ENCODE measurements around the gene BAZ2B. TPM values are rescaled to one million over a fixed set of nuclear protein-coding genes. Genes with fewer than 3 reads are reported as not detected.

BAZ2B gene
- total RNA-seq, 4 donors from 2014 or later = 46.8 to 72.8 (median 53.4) TPM

DNA sequence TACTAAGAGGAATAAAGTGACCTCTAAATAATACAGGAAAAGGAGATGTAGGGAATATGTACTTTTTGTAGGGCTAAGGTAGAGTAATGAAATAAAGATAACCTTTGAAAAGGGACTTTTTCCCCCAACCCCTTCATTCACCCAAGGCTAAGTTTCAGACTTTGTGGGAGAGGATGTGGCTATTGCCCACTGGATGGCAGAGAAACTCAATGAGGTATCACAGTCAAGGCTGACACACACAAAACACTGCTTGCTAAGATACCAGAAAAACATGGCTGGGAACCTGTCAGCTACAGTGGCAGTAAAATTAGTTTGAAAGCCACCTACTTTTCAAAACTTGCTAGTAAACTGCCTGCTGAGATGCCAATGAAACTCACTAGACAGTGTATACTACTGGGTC lies 171.0 kb downstream of the BAZ2B start:
- no peak overlapping the region for H3K4me3 ChIP-seq (ENCODE audit: low read depth, poor library complexity, severe bottlenecking)
- no peak for DNase-seq (ENCODE audit: low spot score in 2 of 2)
- TF ChIP-seq POLR2A (IDR thresholded peaks at IDR 0.05) = no peak
- intact Hi-C loops (cut with DNase I; ENCODE audit: low total_unique reads) = no loop called here

DNA sequence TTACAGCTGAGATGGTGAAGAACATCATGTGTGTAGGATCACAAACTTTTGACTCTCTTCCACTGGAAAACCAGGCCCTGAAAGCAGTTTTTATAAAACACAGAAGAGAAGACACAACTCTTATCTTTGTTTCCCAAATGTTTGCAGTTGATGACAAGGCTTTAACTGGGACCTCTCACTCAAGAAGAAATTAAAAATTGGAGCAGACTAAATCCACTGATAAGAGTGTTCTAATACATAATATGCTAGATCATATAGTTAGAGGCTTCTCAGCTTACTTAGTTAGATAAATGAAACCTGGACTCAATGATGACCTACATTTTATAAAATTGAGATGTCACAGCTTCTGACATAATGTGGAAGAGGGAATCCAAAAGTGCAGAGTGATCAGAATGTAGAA lies 171.6 kb downstream of the BAZ2B start:
- TF ChIP-seq POLR2A (IDR thresholded peaks at IDR 0.05) = no peak
- TF ChIP-seq, protein P1, sequence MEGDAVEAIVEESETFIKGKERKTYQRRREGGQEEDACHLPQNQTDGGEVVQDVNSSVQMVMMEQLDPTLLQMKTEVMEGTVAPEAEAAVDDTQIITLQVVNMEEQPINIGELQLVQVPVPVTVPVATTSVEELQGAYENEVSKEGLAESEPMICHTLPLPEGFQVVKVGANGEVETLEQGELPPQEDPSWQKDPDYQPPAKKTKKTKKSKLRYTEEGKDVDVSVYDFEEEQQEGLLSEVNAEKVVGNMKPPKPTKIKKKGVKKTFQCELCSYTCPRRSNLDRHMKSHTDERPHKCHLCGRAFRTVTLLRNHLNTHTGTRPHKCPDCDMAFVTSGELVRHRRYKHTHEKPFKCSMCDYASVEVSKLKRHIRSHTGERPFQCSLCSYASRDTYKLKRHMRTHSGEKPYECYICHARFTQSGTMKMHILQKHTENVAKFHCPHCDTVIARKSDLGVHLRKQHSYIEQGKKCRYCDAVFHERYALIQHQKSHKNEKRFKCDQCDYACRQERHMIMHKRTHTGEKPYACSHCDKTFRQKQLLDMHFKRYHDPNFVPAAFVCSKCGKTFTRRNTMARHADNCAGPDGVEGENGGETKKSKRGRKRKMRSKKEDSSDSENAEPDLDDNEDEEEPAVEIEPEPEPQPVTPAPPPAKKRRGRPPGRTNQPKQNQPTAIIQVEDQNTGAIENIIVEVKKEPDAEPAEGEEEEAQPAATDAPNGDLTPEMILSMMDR (IDR thresholded peaks at IDR 0.05) = no peak
- no peak for DNase-seq (ENCODE audit: low spot score in 2 of 2)
- intact Hi-C loops (cut with DNase I; ENCODE audit: low total_unique reads) = no loop called here
- H3K4me3 ChIP-seq (ENCODE audit: low read depth, poor library complexity, severe bottlenecking) = no peak overlapping the region

DNA sequence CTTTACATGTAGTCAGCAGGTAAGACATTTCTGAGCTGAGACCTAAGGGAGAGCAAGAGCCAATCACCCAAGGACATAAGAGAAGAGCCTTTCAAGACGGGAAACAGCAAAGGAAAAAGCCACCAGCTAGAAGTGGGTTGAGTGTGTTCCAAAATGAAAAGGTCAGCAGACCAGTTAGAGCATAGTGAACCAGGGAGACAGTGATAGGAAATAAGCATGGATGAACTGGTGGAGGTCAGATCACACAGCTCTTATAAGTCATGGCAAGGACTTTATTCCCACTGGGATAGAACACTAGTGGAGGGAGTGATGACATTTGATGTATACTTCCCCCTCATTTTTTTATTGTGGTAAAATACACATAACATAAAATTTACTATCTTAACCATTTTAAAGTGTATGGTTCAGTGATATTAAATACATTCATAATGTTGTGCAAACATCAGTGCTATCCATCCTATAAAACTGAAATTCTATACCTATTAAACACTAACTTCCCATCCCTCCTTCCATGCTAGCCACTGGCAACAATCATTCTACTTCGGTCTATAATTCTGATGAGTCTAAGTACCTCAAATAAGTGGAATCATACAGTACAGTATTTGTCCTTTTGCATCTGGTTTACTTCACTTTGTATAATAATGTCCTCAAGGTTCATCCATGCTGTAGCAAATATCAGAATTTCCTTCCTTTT lies 174.0 kb downstream of the BAZ2B start:
- 85 to 90% methylated on average over 2 of the region's 2 CpGs for WGBS, 2 donors
- TF ChIP-seq POLR2A (IDR thresholded peaks at IDR 0.05) = no peak
- TF ChIP-seq, protein P1 (IDR thresholded peaks at IDR 0.05) = no peak
- intact Hi-C loops (cut with DNase I; ENCODE audit: low total_unique reads) = no loop called here
- DNase-seq (ENCODE audit: low spot score in 2 of 2) = no peak
- H3K4me3 ChIP-seq (ENCODE audit: low read depth, poor library complexity, severe bottlenecking) = no peak overlapping the region

DNA sequence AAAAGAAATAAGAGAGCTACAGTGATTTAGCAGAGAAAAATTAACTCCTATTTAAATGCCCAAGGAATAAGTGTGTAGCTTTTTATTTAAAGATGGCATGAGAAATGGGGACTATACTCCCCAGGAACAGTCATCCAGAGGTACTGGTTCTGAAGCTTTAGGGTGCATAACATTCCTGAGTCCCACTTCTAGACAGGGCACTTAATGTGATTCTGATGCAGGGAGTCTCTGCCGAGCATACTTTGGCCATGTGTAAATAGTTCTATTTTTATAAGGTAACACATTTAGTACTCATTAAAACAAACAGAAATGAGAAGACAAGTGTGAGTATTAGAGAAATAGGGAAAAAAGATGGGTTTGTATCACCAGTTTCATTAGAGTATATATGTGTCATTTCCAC lies 175.2 kb downstream of the BAZ2B start:
- TF ChIP-seq POLR2A (IDR thresholded peaks at IDR 0.05) = no peak
- TF ChIP-seq, protein P1 (IDR thresholded peaks at IDR 0.05) = no peak
- no peak overlapping the region for H3K4me3 ChIP-seq (ENCODE audit: low read depth, poor library complexity, severe bottlenecking)
- no peak for DNase-seq (ENCODE audit: low spot score in 2 of 2)
- intact Hi-C loops (cut with DNase I; ENCODE audit: low total_unique reads) = no loop called here
- 82 to 83% methylated on average over 1 of the region's 1 CpG for WGBS, 2 donors

DNA sequence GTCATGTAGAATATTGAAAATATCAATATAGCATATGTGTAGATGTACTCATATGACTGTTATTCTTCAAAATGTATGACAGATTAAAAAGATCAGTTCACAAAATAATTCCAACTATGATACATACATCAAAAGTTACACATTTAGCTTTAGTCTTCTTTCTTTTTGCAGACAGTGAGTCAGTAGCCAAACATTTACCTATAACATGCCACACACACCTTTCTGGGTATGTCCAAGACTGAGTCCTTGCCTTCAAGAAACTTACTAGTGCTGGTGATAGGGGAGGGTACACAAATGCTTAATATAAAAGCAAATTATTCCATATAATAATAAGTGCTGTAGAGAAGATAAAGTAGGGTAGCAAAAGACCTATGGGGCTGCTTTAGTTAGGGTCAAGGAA lies 176.9 kb downstream of the BAZ2B start:
- intact Hi-C loops (cut with DNase I; ENCODE audit: low total_unique reads) = no loop called here
- H3K4me3 ChIP-seq (ENCODE audit: low read depth, poor library complexity, severe bottlenecking) = no peak overlapping the region
- TF ChIP-seq POLR2A (IDR thresholded peaks at IDR 0.05) = no peak
- TF ChIP-seq, protein P1 (IDR thresholded peaks at IDR 0.05) = no peak
- DNase-seq (ENCODE audit: low spot score in 2 of 2) = no peak

DNA sequence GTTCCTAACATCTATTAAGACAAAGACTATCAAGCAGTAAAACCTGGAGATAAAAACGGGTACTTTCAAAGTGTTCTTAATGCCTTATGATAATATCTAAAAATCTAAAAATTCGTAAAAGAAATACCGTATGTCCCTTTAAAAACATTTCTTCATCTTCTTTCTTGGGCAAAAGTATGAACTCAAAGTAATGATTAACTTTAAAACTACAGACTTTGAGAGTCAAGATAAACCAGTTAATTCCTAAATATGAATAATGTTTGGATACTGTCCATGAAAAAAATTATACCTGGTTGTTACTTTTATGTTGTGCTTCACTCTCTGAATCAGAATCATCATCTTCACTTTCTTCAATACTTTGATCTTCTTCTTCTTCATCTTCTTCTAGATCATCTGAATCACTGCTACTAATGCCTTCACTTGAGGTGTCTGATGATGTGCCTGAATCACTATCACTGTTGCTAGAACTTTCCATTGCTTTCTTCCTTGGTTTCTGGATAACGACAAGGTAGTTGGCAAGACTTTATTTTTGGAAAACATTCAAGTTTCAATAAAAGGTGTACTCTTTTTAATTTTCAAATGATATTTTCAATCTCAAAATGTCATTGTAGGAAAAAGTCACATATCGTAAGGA lies 177.5 kb downstream of the BAZ2B start:
- TF ChIP-seq, protein P1 (IDR thresholded peaks at IDR 0.05) = no peak
- no peak for TF ChIP-seq POLR2A (IDR thresholded peaks at IDR 0.05)
- intact Hi-C loops (cut with DNase I; ENCODE audit: low total_unique reads) = no loop called here
- no peak for DNase-seq (ENCODE audit: low spot score in 2 of 2)
- 82 to 84% methylated on average over 5 of the region's 5 CpGs for WGBS, 2 donors
- no peak overlapping the region for H3K4me3 ChIP-seq (ENCODE audit: low read depth, poor library complexity, severe bottlenecking)

Measured in lower leg skin (tissue), 4 donors.